ENCODE results near the gene NFIC. TPM values are rescaled to one million over a fixed set of nuclear protein-coding genes. Genes with fewer than 3 reads are reported as not detected.

Gene NFIC
- total RNA-seq, 1 experiment from 2014 or later, result 56.3 TPM

GRCh38 chr19:3357271-3357991 is 9.0 kb upstream of the NFIC start:
- Mint-ChIP-seq H3K4me3 (ENCODE audit: low read depth, unreplicated experiment) (peak overlapping the region; percentile 74), H3K27me3 (ENCODE audit: unreplicated experiment) (no peaks in the 10 kb centered on the region), H3K36me3 (ENCODE audit: insufficient read depth, unreplicated experiment) (peaks cover 24% of the 10 kb centered on the region), H3K27ac (ENCODE audit: unreplicated experiment) (no peak overlapping the region), H3K9me3 (ENCODE audit: low read depth, unreplicated experiment) (no peaks in the 10 kb centered on the region), H3K4me1 (ENCODE audit: low read depth, unreplicated experiment) (peaks cover 10% of the 10 kb centered on the region)
- intact Hi-C loops (cut with micrococcal nuclease; ENCODE audit: unreplicated experiment), result no loop called here
- CTCF ChIA-PET, result no interaction called here
- TF ChIP-seq CTCF (IDR thresholded peaks at IDR 0.05; ENCODE audit: unreplicated experiment), result no peak
- no TSS peak for BruUV-seq (replicated peaks)
- DNase-seq, result no peak

- Mint-ChIP-seq H3K27me3 (ENCODE audit: unreplicated experiment) (no peaks in the 10 kb centered on the region), H3K27ac (ENCODE audit: unreplicated experiment) (no peak overlapping the region), H3K36me3 (ENCODE audit: insufficient read depth, unreplicated experiment) (peaks cover 27% of the 10 kb centered on the region), H3K4me1 (ENCODE audit: low read depth, unreplicated experiment) (peaks cover 13% of the 10 kb centered on the region), H3K4me3 (ENCODE audit: low read depth, unreplicated experiment) (peak overlapping the region; percentile 74), H3K9me3 (ENCODE audit: low read depth, unreplicated experiment) (no peaks in the 10 kb centered on the region)
- no peak for TF ChIP-seq CTCF (IDR thresholded peaks at IDR 0.05; ENCODE audit: unreplicated experiment)
- intact Hi-C loops (cut with micrococcal nuclease; ENCODE audit: unreplicated experiment), result no loop called here
- no peak for DNase-seq
- CTCF ChIA-PET, result no interaction called here
- BruUV-seq (replicated peaks), result no TSS peak
Observed at GRCh38 chr19:3357992-3358688, 8.2 kb upstream of the NFIC start.

GRCh38 chr19:3358689-3359014 is 7.7 kb upstream of the NFIC start:
- Mint-ChIP-seq H3K27ac (ENCODE audit: unreplicated experiment) (no peak overlapping the region), H3K4me3 (ENCODE audit: low read depth, unreplicated experiment) (peak overlapping the region; percentile 74), H3K4me1 (ENCODE audit: low read depth, unreplicated experiment) (peaks cover 13% of the 10 kb centered on the region), H3K9me3 (ENCODE audit: low read depth, unreplicated experiment) (no peaks in the 10 kb centered on the region), H3K27me3 (ENCODE audit: unreplicated experiment) (no peaks in the 10 kb centered on the region), H3K36me3 (ENCODE audit: insufficient read depth, unreplicated experiment) (peaks cover 27% of the 10 kb centered on the region)
- CTCF ChIA-PET, result no interaction called here
- DNase-seq, result no peak
- no peak for TF ChIP-seq CTCF (IDR thresholded peaks at IDR 0.05; ENCODE audit: unreplicated experiment)
- no TSS peak for BruUV-seq (replicated peaks)
- intact Hi-C loops (cut with micrococcal nuclease; ENCODE audit: unreplicated experiment), result no loop called here

DNA sequence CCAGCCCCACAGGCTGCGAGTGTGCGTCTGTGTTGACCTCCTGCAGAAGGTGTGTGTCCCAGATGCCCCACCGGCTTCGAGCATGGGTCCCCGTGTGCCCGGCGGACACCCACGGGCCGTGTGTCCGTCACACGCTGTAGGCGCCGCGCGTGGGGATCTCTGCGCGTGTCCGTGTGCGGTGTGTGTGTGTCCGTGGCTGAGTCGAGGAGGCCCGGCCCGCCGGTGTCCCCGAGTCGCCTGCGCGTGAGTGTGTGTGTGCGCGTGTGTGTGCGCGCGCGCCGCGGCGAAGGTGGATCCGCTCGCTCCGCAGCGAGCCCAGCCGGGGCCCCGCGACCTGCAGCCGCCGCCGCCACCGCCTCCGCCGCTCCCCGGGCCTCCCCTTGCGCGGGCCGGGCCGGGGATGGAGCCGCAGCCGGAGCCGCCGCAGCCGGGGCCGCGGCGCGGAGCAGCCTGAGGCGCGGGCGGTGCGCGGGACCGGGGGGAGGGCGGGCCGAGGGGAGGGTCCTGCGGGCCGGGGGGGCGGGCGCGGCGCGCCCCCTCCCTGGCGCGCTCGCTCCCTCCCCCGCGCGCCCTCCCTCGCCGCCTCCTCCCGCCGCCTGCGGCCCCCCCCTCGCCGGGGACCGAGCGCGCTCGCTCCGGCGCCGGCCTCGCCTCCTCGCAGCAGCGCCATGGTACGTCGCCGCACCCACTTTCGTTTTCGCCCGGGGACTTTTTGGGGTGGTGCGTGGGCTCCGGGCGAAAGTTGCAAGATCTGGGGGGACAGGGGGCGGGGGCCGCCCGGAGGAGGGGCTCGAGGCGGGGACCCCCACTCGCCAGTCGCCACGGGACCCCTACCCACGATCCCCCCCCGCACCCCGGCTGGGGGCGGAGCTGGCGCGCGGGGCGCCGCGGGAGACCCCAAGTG is 7.1 kb upstream of the NFIC start:
- Mint-ChIP-seq H3K36me3 (ENCODE audit: insufficient read depth, unreplicated experiment) (peaks cover 27% of the 10 kb centered on the region), H3K27ac (ENCODE audit: unreplicated experiment) (no peak overlapping the region), H3K4me1 (ENCODE audit: low read depth, unreplicated experiment) (peaks cover 13% of the 10 kb centered on the region), H3K27me3 (ENCODE audit: unreplicated experiment) (no peaks in the 10 kb centered on the region), H3K9me3 (ENCODE audit: low read depth, unreplicated experiment) (no peaks in the 10 kb centered on the region), H3K4me3 (ENCODE audit: low read depth, unreplicated experiment) (peak overlapping the region; percentile 74)
- peak; percentile 37 for DNase-seq
- intact Hi-C loops (cut with micrococcal nuclease; ENCODE audit: unreplicated experiment), result no loop called here
- CTCF ChIA-PET, result no interaction called here
- no TSS peak for BruUV-seq (replicated peaks)
- TF ChIP-seq CTCF (IDR thresholded peaks at IDR 0.05; ENCODE audit: unreplicated experiment), result no peak

All from Calu3 (cell line).